Upper lobe of left lung (tissue), 6 donors: ENCODE measurements around the gene TMEM170A. TPM values are rescaled to one million over a fixed set of nuclear protein-coding genes. Genes with fewer than 3 reads are reported as not detected.

Experiments used
- ATAC-seq, 2 donors: fragments of 200-7000 bp; cut with Tn5 transposase; one replicate each; pipeline ENCODE4 v1.9.1; 2022; ENCODE audit warnings: mild to moderate bottlenecking in 2 of 2, moderate library complexity in 2 of 2; ENCODE audit not compliant: low FRiP score in 2 of 2
- DNase-seq, 2 donors: peaks; one replicate each; pipeline ENCODE4 v3.0.0-alpha.2; 2019 to 2020
- H3K27ac ChIP-seq, 4 donors: fragments of 200-600 bp; sonication (generic); one replicate each; pipeline ENCODE4 v1.5.1; 2016 to 2019
- H3K27me3 ChIP-seq, 4 donors: fragments of 200-600 bp; sonication (generic); one replicate each; pipeline ENCODE4 v1.5.1; 2017 to 2019
- H3K36me3 ChIP-seq, 4 donors: fragments of 200-600 bp; sonication (generic); one replicate each; pipeline ENCODE4 v1.5.1; 2016 to 2019
- H3K4me1 ChIP-seq, 4 donors: fragments of 200-600 bp; sonication (generic); one replicate each; pipeline ENCODE4 v1.5.1; 2018 to 2019
- H3K4me3 ChIP-seq, 4 donors: fragments of 200-600 bp; sonication (generic); one replicate each; pipeline ENCODE4 v1.5.1; 2017 to 2019; ENCODE audit warnings: mild to moderate bottlenecking in 2 of 4, moderate library complexity in 1 of 4
- H3K9me3 ChIP-seq, 4 donors: fragments of 200-600 bp; sonication (generic); one replicate each; pipeline ENCODE4 v1.5.1; 2018 to 2019
- CTCF ChIP-seq, 6 experiments: fragments of 450-650 bp in 4 of 6; fragments of 200-600 bp in 2 of 6; sonication (generic) in 2 of 6; IDR thresholded peaks; one replicate each; pipeline ENCODE4 v1.5.1; 2016 to 2019; ENCODE audit warnings: antibody characterized with exemption in 6 of 6
- EP300 ChIP-seq, 4 donors: sonication (generic); formaldehyde crosslinking; IDR thresholded peaks; one replicate each; pipeline ENCODE4 v1.5.1; 2017; ENCODE audit warnings: antibody characterized with exemption in 4 of 4, control low read depth in 2 of 4
- POLR2A ChIP-seq, 4 donors: fragments of 450-650 bp; IDR thresholded peaks; one replicate each; pipeline ENCODE4 v1.5.1; 2016 to 2017; ENCODE audit warnings: antibody characterized with exemption in 4 of 4, mild to moderate bottlenecking in 2 of 4
- POLR2AphosphoS5 ChIP-seq, 2 donors: sonication (generic); formaldehyde crosslinking; IDR thresholded peaks; one replicate each; pipeline ENCODE4 v1.5.1; 2017; ENCODE audit warnings: antibody characterized with exemption in 2 of 2
- WGBS, 2 donors: methylation state at CpG; one replicate each; pipeline ENCODE4 v1.1.5; 2017 to 2018; 5-methylcytosine and 5-hydroxymethylcytosine counted together
- total RNA-seq, 6 donors: library from RNA; depleted of rRNA in 4 of 6; stranded (reverse); fragments of >200 nt in 4 of 6; gene quantifications; one replicate each; pipeline versions ENCODE4 v1.1.0 to v1.2.1, GENCODE V29; 2016 to 2021
- donor health status: DM: no; HTN: no; CAD: no; lungs with moderate emphysema.
- donor health status: DM: no; HTN: yes; CAD: no; lungs with severe emphysema.

The TMEM170A gene
- total RNA-seq, 6 donors from 2014 or later, result 11.5 to 31.6 (median 25.5) TPM

DNA sequence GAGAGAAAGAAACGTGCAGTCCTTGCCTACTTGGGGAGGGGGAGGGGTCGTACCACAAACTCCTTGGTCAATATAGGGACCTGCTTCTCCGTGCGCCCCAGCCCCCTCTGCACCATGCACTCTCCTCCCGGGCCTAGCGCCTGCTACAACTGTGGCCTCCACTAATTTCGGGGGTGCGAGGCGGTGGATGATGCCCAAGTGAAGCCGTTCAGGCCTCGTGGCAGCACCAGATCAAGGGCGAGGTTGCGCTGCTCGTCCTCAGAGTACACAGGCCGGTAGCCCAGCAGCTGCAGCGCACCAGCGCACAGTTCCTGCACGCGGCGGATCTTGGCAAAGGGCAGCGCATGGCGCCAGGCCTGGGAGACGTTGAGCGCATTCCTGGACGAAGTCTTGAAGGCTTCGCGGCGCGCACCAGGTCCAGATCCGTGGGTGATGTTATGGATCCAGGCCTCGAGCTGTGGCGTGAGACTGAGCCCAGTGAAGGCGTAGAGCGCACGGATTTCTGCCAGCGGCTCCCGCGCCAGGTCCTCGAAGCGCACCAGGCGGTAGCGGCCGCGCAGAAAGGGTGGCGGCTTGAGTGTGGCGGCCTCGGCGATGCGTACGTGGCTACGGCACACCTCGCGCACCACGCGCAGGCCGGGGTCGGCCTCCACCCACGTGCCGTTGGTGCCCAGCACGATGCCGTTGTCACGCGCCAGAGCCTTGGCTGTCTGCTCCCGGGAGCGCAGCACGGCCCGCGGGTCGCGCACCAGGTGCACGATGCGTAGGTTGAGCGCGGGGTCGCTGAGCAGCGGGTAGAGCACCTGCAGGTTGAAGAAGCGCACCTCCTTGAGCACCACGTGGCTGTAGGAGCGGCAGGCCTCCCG lies 14.2 kb upstream of the TMEM170A start:
- no peaks in the 10 kb centered on the region for H3K27me3 ChIP-seq
- 94 to 96% methylated on average over 54 to 80 of the region's 80 CpGs for WGBS, 2 donors
- DNase-seq (peak in 1 of 2 donors; percentile 81), ATAC-seq (no peak)
- H3K4me1 ChIP-seq, result no peaks in the 10 kb centered on the region
- no peaks in the 10 kb centered on the region for H3K36me3 ChIP-seq
- H3K4me3 ChIP-seq, result no peak overlapping the region
- no peak for TF ChIP-seq EP300 (IDR thresholded peaks at IDR 0.05)
- TF ChIP-seq POLR2A (IDR thresholded peaks at IDR 0.05), result no peak
- no peak for TF ChIP-seq CTCF (IDR thresholded peaks at IDR 0.05)
- TF ChIP-seq POLR2AphosphoS5 (IDR thresholded peaks at IDR 0.05), result no peak
- H3K9me3 ChIP-seq, result no peaks in the 10 kb centered on the region
- H3K27ac ChIP-seq, result no peak overlapping the region

GRCh38 chr16:75477680-75478473 lies 13.4 kb upstream of the TMEM170A start:
- no peaks in the 10 kb centered on the region for H3K27me3 ChIP-seq
- H3K36me3 ChIP-seq, result no peaks in the 10 kb centered on the region
- WGBS, 2 donors, result 44 to 50% methylated on average over 4 of the region's 4 CpGs
- no peaks in the 10 kb centered on the region for H3K4me1 ChIP-seq
- TF ChIP-seq CTCF (IDR thresholded peaks at IDR 0.05) (no peak), EP300 (IDR thresholded peaks at IDR 0.05) (no peak), POLR2AphosphoS5 (IDR thresholded peaks at IDR 0.05) (no peak), POLR2A (IDR thresholded peaks at IDR 0.05) (no peak)
- no peak overlapping the region for H3K4me3 ChIP-seq
- H3K9me3 ChIP-seq, result no peaks in the 10 kb centered on the region
- H3K27ac ChIP-seq, result no peak overlapping the region
- no peak for DNase-seq
- ATAC-seq, result no peak

DNA sequence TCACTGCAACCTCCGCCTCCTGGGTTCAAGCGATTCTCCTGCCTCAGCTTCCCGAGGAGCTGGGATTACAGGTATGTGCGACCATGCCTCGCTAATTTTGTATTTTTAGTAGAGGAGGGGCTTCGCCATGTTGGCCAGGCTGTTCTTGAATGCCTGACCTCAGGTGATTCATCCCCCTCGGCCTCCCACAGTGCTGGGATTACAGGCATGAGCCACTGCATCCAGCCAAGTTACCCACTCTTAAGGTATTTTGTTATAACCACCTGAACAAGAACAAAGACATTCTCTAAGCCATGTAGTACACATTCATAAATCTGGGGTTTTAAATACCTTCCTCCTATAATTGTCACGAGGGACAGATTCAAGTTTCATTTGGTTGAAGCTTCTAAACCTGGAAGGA lies 12.3 kb upstream of the TMEM170A start:
- no peaks in the 10 kb centered on the region for H3K9me3 ChIP-seq
- H3K27me3 ChIP-seq, result no peaks in the 10 kb centered on the region
- DNase-seq (no peak), ATAC-seq (no peak)
- no peaks in the 10 kb centered on the region for H3K36me3 ChIP-seq
- TF ChIP-seq CTCF (IDR thresholded peaks at IDR 0.05) (no peak), POLR2A (IDR thresholded peaks at IDR 0.05) (no peak), POLR2AphosphoS5 (IDR thresholded peaks at IDR 0.05) (no peak), EP300 (IDR thresholded peaks at IDR 0.05) (no peak)
- no peak overlapping the region for H3K4me3 ChIP-seq
- H3K4me1 ChIP-seq, result no peaks in the 10 kb centered on the region
- H3K27ac ChIP-seq, result no peak overlapping the region
- WGBS, 2 donors, result 86 to 90% methylated on average over 8 of the region's 8 CpGs

- whole genome bisulfite sequencing, 2 donors, result 86 to 96% methylated on average over 2 of the region's 2 CpGs
- no peak for ATAC-seq
- Histone ChIP-seq H3K4me1 (no peaks in the 10 kb centered on the region), H3K27me3 (no peaks in the 10 kb centered on the region), H3K9me3 (no peaks in the 10 kb centered on the region), H3K27ac (no peak overlapping the region), H3K36me3 (no peaks in the 10 kb centered on the region), H3K4me3 (no peak overlapping the region)
- TF ChIP-seq CTCF (IDR thresholded peaks at IDR 0.05) (no peak), POLR2A (IDR thresholded peaks at IDR 0.05) (no peak), POLR2AphosphoS5 (IDR thresholded peaks at IDR 0.05) (no peak), EP300 (IDR thresholded peaks at IDR 0.05) (no peak)
- no peak for DNase-seq
These were observed 10.9 kb upstream of the TMEM170A start for GRCh38 chr16:75475420-75475847.
